Measurements from ENCODE around the gene SMYD3. TPM values are rescaled to one million over a fixed set of nuclear protein-coding genes. Genes with fewer than 3 reads are reported as not detected.

SMYD3 gene
- total and polyA plus RNA-seq, 10 of the 15 experiments (the other 5 are each of a cell fraction or from before 2014, with no cell fraction given) = 18.3 to 54.0 (median 24.8) TPM

DNA sequence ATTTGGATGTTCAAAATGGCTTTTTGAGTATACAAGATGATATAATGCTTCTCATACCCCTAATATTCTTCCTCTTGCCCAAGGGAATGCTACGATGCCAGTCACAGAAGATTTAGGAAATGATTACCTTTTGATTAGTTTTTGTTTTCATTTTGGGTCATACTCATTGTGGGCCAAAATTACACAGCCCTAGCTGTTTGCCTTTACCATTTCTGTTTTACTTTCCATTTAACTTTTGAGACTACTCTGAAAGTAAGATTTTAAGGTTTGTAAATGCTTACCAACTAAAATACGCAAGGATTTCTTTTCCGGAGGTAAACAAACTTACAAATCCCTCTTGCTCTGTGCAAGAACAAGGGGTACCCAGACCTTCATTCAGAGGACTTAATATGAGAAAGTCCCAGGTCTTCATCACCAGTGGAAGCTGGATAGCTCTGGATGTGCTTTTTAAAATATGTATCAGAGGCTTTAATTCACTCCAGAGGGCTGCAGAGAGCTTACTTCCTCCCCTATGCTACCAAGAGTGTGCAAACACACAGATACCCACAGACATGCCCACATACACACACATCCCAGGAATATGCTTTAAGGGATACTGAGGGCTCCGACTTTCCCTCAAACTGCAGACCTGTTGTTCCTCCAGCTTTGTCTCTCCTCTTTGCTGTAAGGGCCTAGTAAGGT lies 631.4 kb downstream of the SMYD3 start:
- WGBS (ENCODE audit: insufficient coverage, insufficient replicate concordance, low lambda C conversion rate, missing lambda C conversion rate) = 63% methylated on average over 4 of the region's 4 CpGs
- CTCF ChIA-PET = interaction anchor here (1.5 kb wide), 1 partner anchor 13 kb away, joined by 8 read pairs; no protein-coding TSS in a partner anchor
- no peak; the same call in 1 of the 3 replicates for ATAC-seq
- SMC1A ChIA-PET (ENCODE audit: uncharacterized antibody, unreplicated experiment) = interaction anchor here (0.8 to 1.7 kb wide), 8 partner anchors 9 to 77 kb away, joined by 3 to 5 read pairs (median 3); no protein-coding TSS in a partner anchor
- Histone ChIP-seq H3K79me2 (ENCODE audit: control insufficient read depth, insufficient read depth, low read length) (no peaks in the 10 kb centered on the region), H3K4me2 (ENCODE audit: control insufficient read depth, insufficient read depth) (no peak overlapping the region), H3K9me3 (replicated peaks; ENCODE audit: control insufficient read depth, insufficient read depth, low read length) (no peaks in the 10 kb centered on the region), H4K20me1 (ENCODE audit: control insufficient read depth, insufficient read depth) (no peaks in the 10 kb centered on the region), H3K4me1 (ENCODE audit: control insufficient read depth, insufficient read depth, low read length) (no peaks in the 10 kb centered on the region), H2AFZ (ENCODE audit: control insufficient read depth, low read depth, low read length) (no peak overlapping the region), H3K27ac (ENCODE audit: control insufficient read depth, insufficient read depth) (no peak overlapping the region), H3K27me3 (replicated peaks in 1 of 2; ENCODE audit: control insufficient read depth in 2 of 2, insufficient read depth in 2 of 2, low read length in 1 of 2) (no peaks in the 10 kb centered on the region), H3K9ac (ENCODE audit: control insufficient read depth, insufficient read depth, low read length) (no peak overlapping the region), H3K36me3 (ENCODE audit: control insufficient read depth in 2 of 2, insufficient read depth in 2 of 2, low read length in 1 of 2) (no peaks in the 10 kb centered on the region), H3K4me3 (no peak overlapping the region)
- RAD21 ChIA-PET (ENCODE audit: unreplicated experiment) = interaction anchor here (1.0 to 1.4 kb wide), 2 partner anchors 13 to 127 kb away, joined by 3 read pairs; no protein-coding TSS in a partner anchor
- in situ Hi-C loops (cut with MboI) (no loop called here), intact Hi-C loops (cut with micrococcal nuclease; ENCODE audit: unreplicated experiment) (no loop called here)
- FAIRE-seq = no peak
- no peak for DNase-seq (ENCODE audit: low read depth, low spot score)
- POLR2A ChIA-PET = no interaction called here
- BruUV-seq (replicated peaks) = no TSS peak
- TF ChIP-seq, protein P1, sequence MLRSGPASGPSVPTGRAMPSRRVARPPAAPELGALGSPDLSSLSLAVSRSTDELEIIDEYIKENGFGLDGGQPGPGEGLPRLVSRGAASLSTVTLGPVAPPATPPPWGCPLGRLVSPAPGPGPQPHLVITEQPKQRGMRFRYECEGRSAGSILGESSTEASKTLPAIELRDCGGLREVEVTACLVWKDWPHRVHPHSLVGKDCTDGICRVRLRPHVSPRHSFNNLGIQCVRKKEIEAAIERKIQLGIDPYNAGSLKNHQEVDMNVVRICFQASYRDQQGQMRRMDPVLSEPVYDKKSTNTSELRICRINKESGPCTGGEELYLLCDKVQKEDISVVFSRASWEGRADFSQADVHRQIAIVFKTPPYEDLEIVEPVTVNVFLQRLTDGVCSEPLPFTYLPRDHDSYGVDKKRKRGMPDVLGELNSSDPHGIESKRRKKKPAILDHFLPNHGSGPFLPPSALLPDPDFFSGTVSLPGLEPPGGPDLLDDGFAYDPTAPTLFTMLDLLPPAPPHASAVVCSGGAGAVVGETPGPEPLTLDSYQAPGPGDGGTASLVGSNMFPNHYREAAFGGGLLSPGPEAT (IDR thresholded peaks at IDR 0.05; ENCODE audit: low read depth) = no peak
- TF ChIP-seq, protein P2, sequence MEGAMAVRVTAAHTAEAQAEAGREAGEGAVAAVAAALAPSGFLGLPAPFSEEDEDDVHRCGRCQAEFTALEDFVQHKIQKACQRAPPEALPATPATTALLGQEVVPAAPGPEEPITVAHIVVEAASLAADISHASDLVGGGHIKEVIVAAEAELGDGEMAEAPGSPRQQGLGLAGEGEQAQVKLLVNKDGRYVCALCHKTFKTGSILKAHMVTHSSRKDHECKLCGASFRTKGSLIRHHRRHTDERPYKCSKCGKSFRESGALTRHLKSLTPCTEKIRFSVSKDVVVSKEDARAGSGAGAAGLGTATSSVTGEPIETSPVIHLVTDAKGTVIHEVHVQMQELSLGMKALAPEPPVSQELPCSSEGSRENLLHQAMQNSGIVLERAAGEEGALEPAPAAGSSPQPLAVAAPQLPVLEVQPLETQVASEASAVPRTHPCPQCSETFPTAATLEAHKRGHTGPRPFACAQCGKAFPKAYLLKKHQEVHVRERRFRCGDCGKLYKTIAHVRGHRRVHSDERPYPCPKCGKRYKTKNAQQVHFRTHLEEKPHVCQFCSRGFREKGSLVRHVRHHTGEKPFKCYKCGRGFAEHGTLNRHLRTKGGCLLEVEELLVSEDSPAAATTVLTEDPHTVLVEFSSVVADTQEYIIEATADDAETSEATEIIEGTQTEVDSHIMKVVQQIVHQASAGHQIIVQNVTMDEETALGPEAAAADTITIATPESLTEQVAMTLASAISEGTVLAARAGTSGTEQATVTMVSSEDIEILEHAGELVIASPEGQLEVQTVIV (IDR thresholded peaks at IDR 0.05; ENCODE audit: borderline replicate concordance, partially characterized antibody) = no peak
- TF ChIP-seq, protein P3, sequence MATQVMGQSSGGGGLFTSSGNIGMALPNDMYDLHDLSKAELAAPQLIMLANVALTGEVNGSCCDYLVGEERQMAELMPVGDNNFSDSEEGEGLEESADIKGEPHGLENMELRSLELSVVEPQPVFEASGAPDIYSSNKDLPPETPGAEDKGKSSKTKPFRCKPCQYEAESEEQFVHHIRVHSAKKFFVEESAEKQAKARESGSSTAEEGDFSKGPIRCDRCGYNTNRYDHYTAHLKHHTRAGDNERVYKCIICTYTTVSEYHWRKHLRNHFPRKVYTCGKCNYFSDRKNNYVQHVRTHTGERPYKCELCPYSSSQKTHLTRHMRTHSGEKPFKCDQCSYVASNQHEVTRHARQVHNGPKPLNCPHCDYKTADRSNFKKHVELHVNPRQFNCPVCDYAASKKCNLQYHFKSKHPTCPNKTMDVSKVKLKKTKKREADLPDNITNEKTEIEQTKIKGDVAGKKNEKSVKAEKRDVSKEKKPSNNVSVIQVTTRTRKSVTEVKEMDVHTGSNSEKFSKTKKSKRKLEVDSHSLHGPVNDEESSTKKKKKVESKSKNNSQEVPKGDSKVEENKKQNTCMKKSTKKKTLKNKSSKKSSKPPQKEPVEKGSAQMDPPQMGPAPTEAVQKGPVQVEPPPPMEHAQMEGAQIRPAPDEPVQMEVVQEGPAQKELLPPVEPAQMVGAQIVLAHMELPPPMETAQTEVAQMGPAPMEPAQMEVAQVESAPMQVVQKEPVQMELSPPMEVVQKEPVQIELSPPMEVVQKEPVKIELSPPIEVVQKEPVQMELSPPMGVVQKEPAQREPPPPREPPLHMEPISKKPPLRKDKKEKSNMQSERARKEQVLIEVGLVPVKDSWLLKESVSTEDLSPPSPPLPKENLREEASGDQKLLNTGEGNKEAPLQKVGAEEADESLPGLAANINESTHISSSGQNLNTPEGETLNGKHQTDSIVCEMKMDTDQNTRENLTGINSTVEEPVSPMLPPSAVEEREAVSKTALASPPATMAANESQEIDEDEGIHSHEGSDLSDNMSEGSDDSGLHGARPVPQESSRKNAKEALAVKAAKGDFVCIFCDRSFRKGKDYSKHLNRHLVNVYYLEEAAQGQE (IDR thresholded peaks at IDR 0.05; ENCODE audit: low read depth, low read length) = no peak
- TF ChIP-seq DPF2 (IDR thresholded peaks at IDR 0.05) (no peak), SMARCA5 (IDR thresholded peaks at IDR 0.05) (no peak), MYB (IDR thresholded peaks at IDR 0.05; ENCODE audit: borderline replicate concordance, low read depth, low read length) (no peak), HDAC2 (IDR thresholded peaks at IDR 0.05) (no peak), TAF1 (IDR thresholded peaks at IDR 0.05; ENCODE audit: borderline replicate concordance, low read depth, low read length) (no peak), EGR1 (IDR thresholded peaks at IDR 0.05; ENCODE audit: borderline replicate concordance in 1 of 2, low read depth in 2 of 2, low read length in 2 of 2) (no peak), ZBED1 (IDR thresholded peaks at IDR 0.05; ENCODE audit: borderline replicate concordance) (no peak), NR2F1 (conservative IDR thresholded peaks at IDR 0.05) (no peak), NFXL1 (IDR thresholded peaks at IDR 0.05; ENCODE audit: borderline replicate concordance) (no peak), TCF7 (IDR thresholded peaks at IDR 0.05; ENCODE audit: borderline replicate concordance) (no peak)
- TF ChIP-seq, protein P4, sequence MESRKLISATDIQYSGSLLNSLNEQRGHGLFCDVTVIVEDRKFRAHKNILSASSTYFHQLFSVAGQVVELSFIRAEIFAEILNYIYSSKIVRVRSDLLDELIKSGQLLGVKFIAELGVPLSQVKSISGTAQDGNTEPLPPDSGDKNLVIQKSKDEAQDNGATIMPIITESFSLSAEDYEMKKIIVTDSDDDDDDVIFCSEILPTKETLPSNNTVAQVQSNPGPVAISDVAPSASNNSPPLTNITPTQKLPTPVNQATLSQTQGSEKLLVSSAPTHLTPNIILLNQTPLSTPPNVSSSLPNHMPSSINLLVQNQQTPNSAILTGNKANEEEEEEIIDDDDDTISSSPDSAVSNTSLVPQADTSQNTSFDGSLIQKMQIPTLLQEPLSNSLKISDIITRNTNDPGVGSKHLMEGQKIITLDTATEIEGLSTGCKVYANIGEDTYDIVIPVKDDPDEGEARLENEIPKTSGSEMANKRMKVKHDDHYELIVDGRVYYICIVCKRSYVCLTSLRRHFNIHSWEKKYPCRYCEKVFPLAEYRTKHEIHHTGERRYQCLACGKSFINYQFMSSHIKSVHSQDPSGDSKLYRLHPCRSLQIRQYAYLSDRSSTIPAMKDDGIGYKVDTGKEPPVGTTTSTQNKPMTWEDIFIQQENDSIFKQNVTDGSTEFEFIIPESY (IDR thresholded peaks at IDR 0.05) = no peak
